ENCODE data around the gene CDKAL1.

DNA sequence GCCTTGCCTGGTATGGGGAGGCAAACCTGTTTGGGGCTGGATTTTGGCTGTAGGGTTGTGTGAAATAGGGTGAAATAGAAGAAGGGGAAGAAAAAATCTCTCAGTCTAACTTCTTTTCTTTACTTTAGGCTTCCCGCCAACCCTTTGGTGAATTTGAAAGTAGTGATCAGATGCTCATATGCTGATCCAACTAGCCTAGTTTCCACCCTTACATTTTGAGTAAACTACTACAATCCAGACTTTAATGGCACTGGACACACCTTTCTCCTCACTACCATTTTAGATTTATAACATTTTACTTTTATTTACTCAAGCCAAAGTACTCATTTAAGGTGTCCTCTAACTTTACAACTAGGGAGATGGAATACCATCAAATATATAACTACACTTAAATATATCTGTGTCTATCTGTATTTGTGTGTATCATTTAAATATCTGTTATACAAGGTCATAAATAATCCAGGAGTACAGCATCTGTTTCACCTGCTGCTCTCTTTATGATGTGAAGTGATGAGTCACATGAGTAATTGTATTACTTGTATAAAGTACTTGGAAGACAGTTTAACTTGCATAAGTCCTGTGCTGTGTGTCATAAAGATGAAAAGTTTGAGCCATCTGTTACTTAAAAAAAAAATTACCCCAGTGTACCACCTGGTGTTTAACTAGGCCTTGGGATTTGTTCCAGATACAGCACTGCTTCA lies 172.1 kb downstream of the CDKAL1 start:
- TF ChIP-seq, protein P1, sequence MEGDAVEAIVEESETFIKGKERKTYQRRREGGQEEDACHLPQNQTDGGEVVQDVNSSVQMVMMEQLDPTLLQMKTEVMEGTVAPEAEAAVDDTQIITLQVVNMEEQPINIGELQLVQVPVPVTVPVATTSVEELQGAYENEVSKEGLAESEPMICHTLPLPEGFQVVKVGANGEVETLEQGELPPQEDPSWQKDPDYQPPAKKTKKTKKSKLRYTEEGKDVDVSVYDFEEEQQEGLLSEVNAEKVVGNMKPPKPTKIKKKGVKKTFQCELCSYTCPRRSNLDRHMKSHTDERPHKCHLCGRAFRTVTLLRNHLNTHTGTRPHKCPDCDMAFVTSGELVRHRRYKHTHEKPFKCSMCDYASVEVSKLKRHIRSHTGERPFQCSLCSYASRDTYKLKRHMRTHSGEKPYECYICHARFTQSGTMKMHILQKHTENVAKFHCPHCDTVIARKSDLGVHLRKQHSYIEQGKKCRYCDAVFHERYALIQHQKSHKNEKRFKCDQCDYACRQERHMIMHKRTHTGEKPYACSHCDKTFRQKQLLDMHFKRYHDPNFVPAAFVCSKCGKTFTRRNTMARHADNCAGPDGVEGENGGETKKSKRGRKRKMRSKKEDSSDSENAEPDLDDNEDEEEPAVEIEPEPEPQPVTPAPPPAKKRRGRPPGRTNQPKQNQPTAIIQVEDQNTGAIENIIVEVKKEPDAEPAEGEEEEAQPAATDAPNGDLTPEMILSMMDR (IDR thresholded peaks at IDR 0.05; ENCODE audit: insufficient read depth, low read length): no peak
- TF ChIP-seq, protein P2, sequence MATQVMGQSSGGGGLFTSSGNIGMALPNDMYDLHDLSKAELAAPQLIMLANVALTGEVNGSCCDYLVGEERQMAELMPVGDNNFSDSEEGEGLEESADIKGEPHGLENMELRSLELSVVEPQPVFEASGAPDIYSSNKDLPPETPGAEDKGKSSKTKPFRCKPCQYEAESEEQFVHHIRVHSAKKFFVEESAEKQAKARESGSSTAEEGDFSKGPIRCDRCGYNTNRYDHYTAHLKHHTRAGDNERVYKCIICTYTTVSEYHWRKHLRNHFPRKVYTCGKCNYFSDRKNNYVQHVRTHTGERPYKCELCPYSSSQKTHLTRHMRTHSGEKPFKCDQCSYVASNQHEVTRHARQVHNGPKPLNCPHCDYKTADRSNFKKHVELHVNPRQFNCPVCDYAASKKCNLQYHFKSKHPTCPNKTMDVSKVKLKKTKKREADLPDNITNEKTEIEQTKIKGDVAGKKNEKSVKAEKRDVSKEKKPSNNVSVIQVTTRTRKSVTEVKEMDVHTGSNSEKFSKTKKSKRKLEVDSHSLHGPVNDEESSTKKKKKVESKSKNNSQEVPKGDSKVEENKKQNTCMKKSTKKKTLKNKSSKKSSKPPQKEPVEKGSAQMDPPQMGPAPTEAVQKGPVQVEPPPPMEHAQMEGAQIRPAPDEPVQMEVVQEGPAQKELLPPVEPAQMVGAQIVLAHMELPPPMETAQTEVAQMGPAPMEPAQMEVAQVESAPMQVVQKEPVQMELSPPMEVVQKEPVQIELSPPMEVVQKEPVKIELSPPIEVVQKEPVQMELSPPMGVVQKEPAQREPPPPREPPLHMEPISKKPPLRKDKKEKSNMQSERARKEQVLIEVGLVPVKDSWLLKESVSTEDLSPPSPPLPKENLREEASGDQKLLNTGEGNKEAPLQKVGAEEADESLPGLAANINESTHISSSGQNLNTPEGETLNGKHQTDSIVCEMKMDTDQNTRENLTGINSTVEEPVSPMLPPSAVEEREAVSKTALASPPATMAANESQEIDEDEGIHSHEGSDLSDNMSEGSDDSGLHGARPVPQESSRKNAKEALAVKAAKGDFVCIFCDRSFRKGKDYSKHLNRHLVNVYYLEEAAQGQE (IDR thresholded peaks at IDR 0.05; ENCODE audit: insufficient replicate concordance, low read depth): no peak
